Psoas muscle (tissue), 8 donors: Measurements from ENCODE around the gene CMTM7. TPM values are rescaled to one million over a fixed set of nuclear protein-coding genes. Genes with fewer than 3 reads are reported as not detected.

Experiments used
- ATAC-seq, 4 donors: fragments of 200-7000 bp; cut with Tn5 transposase; one replicate each; pipeline ENCODE4 v1.9.1; 2020; ENCODE audit warnings: moderate library complexity in 3 of 4, mild to moderate bottlenecking in 2 of 4
- DNase-seq, 2 donors: peaks; one replicate each; pipeline ENCODE4 v3.0.0-alpha.2; 2020
- H3K27ac ChIP-seq: fragments of 200-600 bp; one replicate; pipeline ENCODE4 v1.8.0; 2022
- H3K27me3 ChIP-seq, 3 donors: fragments of 200-600 bp in 1 of 3; one replicate each; pipeline versions ENCODE4 v1.6.1 to v1.8.0; 2013 to 2022; ENCODE audit warnings: low read length in 2 of 3, mild to moderate bottlenecking in 2 of 3, moderate library complexity in 1 of 3; ENCODE audit not compliant: insufficient read depth in 3 of 3
- H3K36me3 ChIP-seq, 2 donors: fragments of 200-600 bp in 1 of 2; one replicate each; pipeline versions ENCODE4 v1.6.1 to v1.8.0; 2013 to 2022; ENCODE audit warnings: low read depth in 1 of 2, mild to moderate bottlenecking in 1 of 2, moderate library complexity in 1 of 2; ENCODE audit not compliant: insufficient read depth in 1 of 2
- H3K4me1 ChIP-seq: fragments of 200-600 bp; one replicate; pipeline ENCODE4 v1.8.0; 2022
- H3K4me3 ChIP-seq: fragments of 200-600 bp; one replicate; pipeline ENCODE4 v1.8.0; 2022; ENCODE audit warnings: mild to moderate bottlenecking
- H3K9me3 ChIP-seq: fragments of 200-600 bp; one replicate; pipeline ENCODE4 v1.8.0; 2022
- CTCF ChIP-seq: fragments of 200-600 bp; IDR thresholded peaks from one replicate; pipeline ENCODE4 v1.8.0; 2022; ENCODE audit warnings: antibody characterized with exemption
- WGBS, 3 donors: extraction: QIAGEN DNeasy Blood & Tissue Kit; methylation state at CpG; one replicate each; pipeline versions ENCODE4 v1.1.6 to v1.1.7; 2013; 5-methylcytosine and 5-hydroxymethylcytosine counted together
- intact Hi-C, 2 donors: fragments of 100-400 bp; cut with DNase I; formaldehyde crosslinking; loops; one replicate each; pipeline versions ENCODE4 v1.11.0 to v1.14.2; 2022
- polyA plus RNA-seq, 3 donors: library from polyadenylated mRNA; stranded (reverse); fragments of 200-250 nt; gene quantifications; one replicate each; pipeline ENCODE4 v1.2.3, GENCODE V29; 2013
- total RNA-seq, 4 donors: library from RNA; stranded (reverse); fragmentation: NEBNext Ultra II Directional in 2 of 4; extraction: Animal tissue kit (Norgen Biotek cat#: 25700) in 2 of 4; gene quantifications; one replicate each; pipeline versions ENCODE4 v1.2.1 to v1.2.4, GENCODE V29; 2021 to 2023
- donor health status: healthy with polysubstance abuse.
- donor health status: DM: no; HTN: no; CAD: no; lungs with moderate emphysema.
- donor health status: Bipolar disorder and iron deficiency.
- donor health status: healthy.
- donor health status: DM: yes; HTN: yes; CAD: no.
- donor health status: DM: no; HTN: no; CAD: no.
- donor health status: DM: no; HTN: no; CAD: no.
- donor health status: DM: yes; HTN: yes; CAD: no.

The CMTM7 gene
- total and polyA plus RNA-seq, 7 donors = 0.65 to 18.5 (median 2.6) TPM

- ATAC-seq (no peak), DNase-seq (no peak)
- Histone ChIP-seq H3K4me3 (no peak overlapping the region), H3K9me3 (no peaks in the 10 kb centered on the region), H3K4me1 (no peaks in the 10 kb centered on the region), H3K36me3 (no peaks in the 10 kb centered on the region), H3K27ac (no peak overlapping the region), H3K27me3 (no peaks in the 10 kb centered on the region)
- intact Hi-C loops = no loop called here
- TF ChIP-seq CTCF = no peak
These were observed 39.1 kb upstream of the CMTM7 start for GRCh38 chr3:32352563-32352962.

GRCh38 chr3:32353351-32353750 is 38.3 kb upstream of the CMTM7 start:
- WGBS, 3 donors = 95 to 98% (median 96%) methylated on average over 2 of the region's 2 CpGs
- Histone ChIP-seq H3K27me3 (no peaks in the 10 kb centered on the region), H3K36me3 (no peaks in the 10 kb centered on the region), H3K27ac (no peak overlapping the region), H3K4me1 (no peaks in the 10 kb centered on the region), H3K4me3 (no peak overlapping the region), H3K9me3 (no peaks in the 10 kb centered on the region)
- TF ChIP-seq CTCF = no peak
- DNase-seq = no peak
- intact Hi-C loops = no loop called here
- ATAC-seq = no peak

GRCh38 chr3:32354362-32354778 is 37.3 kb upstream of the CMTM7 start:
- 48 to 57% (median 53%) methylated on average over 8 of the region's 8 CpGs for WGBS, 3 donors
- DNase-seq (no peak), ATAC-seq (no peak)
- H3K27ac ChIP-seq = no peak overlapping the region
- intact Hi-C loops = no loop called here
- H3K4me3 ChIP-seq = no peak overlapping the region
- no peak for TF ChIP-seq CTCF
- H3K9me3 ChIP-seq = no peaks in the 10 kb centered on the region
- H3K4me1 ChIP-seq = no peaks in the 10 kb centered on the region
- no peaks in the 10 kb centered on the region for H3K36me3 ChIP-seq
- H3K27me3 ChIP-seq = no peaks in the 10 kb centered on the region

GRCh38 chr3:32355751-32356291 is 35.8 kb upstream of the CMTM7 start:
- Histone ChIP-seq H3K27me3 (no peaks in the 10 kb centered on the region), H3K9me3 (no peaks in the 10 kb centered on the region), H3K27ac (no peak overlapping the region), H3K4me1 (no peaks in the 10 kb centered on the region), H3K4me3 (no peak overlapping the region), H3K36me3 (no peaks in the 10 kb centered on the region)
- no peak for TF ChIP-seq CTCF
- ATAC-seq (no peak), DNase-seq (no peak)
- intact Hi-C loops = no loop called here
- 72 to 83% (median 79%) methylated on average over 8 of the region's 8 CpGs for WGBS, 3 donors

- ATAC-seq (no peak), DNase-seq (no peak)
- Histone ChIP-seq H3K27ac (no peak overlapping the region), H3K4me3 (no peak overlapping the region), H3K4me1 (no peaks in the 10 kb centered on the region), H3K9me3 (no peaks in the 10 kb centered on the region), H3K36me3 (no peaks in the 10 kb centered on the region), H3K27me3 (no peaks in the 10 kb centered on the region)
- TF ChIP-seq CTCF = no peak
- WGBS, 3 donors = 81 to 83% (median 83%) methylated on average over 5 of the region's 5 CpGs
- intact Hi-C loops = no loop called here
These were observed 31.7 kb upstream of the CMTM7 start for GRCh38 chr3:32359766-32360492.
